HG02840 (cell line): Measurements from ENCODE around the gene RABEP1.
"Not testable (repeated sequence)": the region's sequence is repeated elsewhere in the genome, so short reads cannot be mapped to it uniquely, and the experiment has no call there.

Experiments
- ATAC-seq: cut with Tn5 transposase; IDR thresholded peaks from one replicate; pipeline ENCODE4 v1.9.1; 2021; ENCODE audit warnings: mild to moderate bottlenecking, moderate library complexity, moderate number of reproducible peaks; ENCODE audit not compliant: unreplicated experiment, low FRiP score

The RABEP1 gene

GRCh38 chr17:5418858-5419355, 136.8 kb downstream of the RABEP1 start:
- ATAC-seq = peak; percentile 18

GRCh38 chr17:5419356-5419958, 137.4 kb downstream of the RABEP1 start, which contains the start of gene NUP88:
Gene NUP88 (minus strand): TSS chr17:5419662. CDS start chr17:5419650, 12 bp downstream.
- peak; percentile 84 for ATAC-seq

DNA sequence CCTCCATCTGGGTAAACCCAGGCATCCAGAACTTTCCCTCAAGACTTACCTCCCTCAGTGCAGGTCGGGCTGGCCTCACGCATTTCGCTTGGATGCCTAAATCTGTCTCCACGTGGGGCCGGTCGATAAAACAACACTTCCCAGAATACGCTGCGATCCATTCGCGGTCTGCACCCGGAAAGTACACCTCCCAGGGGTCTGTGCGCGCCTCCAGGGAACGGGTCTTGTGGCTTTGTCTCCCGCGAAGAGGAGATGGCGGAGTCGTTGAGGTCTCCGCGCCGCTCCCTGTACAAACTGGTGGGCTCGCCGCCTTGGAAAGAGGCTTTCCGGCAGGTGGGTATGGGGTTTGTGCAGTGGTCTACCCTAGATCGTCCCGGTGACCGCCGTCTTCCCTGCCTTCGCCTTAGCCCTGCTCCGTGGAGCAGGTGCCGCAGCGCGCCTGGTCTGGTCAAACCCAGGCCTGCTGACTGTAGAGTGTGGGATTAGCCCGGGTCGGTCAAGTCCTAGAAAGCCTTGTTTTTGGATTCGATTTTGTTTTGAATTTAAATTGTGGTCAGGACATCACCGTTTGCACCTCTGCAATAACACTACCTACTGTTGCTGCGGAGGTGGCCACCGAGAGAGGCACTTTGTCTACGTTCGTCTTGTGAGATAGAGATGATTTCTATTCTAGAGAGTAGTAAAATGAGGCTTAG, 138.0 kb downstream of the RABEP1 start, which contains the start of gene RPAIN:
Gene RPAIN (plus strand): TSS at position 224 of the 695 bp plus-strand sequence. CDS start 29 bp downstream, at position 253.
- peak; percentile 58 for ATAC-seq

DNA sequence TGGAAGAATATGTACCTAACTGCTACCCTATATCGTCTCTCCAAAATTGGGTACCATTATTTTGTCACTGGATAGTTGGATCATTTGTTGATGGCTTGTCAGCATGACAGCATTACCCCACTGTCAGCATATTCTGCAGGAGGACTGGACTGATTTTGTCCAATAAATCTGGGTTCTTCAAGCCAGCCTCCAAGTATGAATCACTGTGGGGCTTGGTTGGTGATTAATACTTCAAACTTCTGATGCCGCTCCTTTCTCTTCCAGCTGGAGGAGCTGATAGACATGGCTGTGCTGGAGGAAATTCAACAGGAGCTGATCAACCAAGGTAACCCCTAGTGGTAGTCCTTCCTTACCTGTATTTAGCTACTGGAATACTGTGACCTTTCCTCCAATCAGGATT, 140.4 kb downstream of the RABEP1 start:
- ATAC-seq = no peak

- no peak for ATAC-seq
Observed at GRCh38 chr17:5424909-5425308, 142.8 kb downstream of the RABEP1 start.

- no peak for ATAC-seq
Observed at GRCh38 chr17:5425826-5426225, 143.7 kb downstream of the RABEP1 start.

GRCh38 chr17:5429191-5429887, 147.3 kb downstream of the RABEP1 start:
- ATAC-seq = no peak

DNA sequence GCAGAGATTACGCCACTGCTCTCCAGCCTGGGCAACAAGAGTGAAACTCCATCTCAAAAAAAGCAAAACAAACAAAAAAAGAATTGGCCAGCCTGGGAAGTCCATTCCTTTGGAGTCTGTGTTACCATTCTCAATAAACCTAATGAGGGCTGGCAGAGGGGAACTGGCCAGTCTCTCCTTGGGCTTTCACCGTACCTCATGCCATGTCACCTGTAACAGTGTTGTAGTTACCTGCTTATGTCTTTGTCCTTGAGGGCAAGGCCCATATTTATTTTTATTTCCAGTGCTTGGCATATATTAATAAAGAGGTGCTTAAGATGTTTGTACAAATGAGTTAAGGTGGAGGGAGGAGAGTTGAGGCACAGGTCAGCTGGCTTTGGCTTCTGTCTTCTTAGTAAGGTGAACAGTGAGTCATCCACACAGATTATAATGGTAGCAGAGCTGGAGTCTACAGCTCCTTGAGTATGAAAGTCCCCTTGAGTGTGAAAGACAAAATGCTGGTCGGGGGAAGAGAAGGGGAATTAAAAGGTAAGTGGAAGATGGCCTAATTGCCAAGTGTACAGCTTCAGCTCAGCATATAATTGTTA, 148.4 kb downstream of the RABEP1 start:
- no peak for ATAC-seq

DNA sequence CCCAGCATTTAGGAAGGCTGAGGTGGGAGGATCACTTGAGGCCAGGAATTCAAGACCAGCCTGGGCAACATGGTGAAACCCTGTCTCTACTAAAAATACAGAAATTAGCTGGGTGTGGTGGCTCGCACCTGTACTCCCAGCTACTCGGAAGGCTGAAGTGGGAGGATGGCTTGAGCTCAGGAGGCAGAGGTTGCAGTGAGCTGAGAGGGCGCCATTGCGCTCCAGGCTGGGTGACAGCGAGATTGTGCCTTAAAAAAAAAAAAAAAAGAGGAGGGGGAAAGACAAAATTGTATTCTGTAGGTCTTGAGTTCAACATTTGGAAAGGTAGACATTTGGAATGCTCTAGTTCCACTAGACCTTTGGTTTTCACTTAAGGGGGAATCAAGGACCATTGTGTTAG, 149.2 kb downstream of the RABEP1 start:
- not testable (repeated sequence) for ATAC-seq

- ATAC-seq = no peak
Observed at GRCh38 chr17:5431949-5432556, 150.0 kb downstream of the RABEP1 start.

- no peak for ATAC-seq
Observed at GRCh38 chr17:5434984-5435383, 152.9 kb downstream of the RABEP1 start.
